Mesendoderm (in vitro differentiated cells): Measurements from ENCODE around the gene ANKRD39.

ENCODE experiments used
- DNase-seq: peaks from one replicate; pipeline ENCODE4 v3.0.0; 2013
- H2AK5ac ChIP-seq: 2 replicates; pipeline ENCODE4 v1.6.1; 2013; ENCODE audit warnings: low read length, inconsistent platforms
- H2BK120ac ChIP-seq: 2 replicates; pipeline ENCODE4 v1.6.1; 2013; ENCODE audit warnings: low read depth, mild to moderate bottlenecking, low read length, moderate library complexity, mixed read lengths
- H2BK15ac ChIP-seq: replicated peaks from 2 replicates; pipeline ENCODE4 v1.6.1; 2013; ENCODE audit warnings: low read depth, mild to moderate bottlenecking, moderate library complexity
- H2BK5ac ChIP-seq: 2 replicates; pipeline ENCODE4 v1.6.1; 2013; ENCODE audit warnings: low read length, inconsistent platforms
- H3K18ac ChIP-seq: 2 replicates; pipeline ENCODE4 v1.6.1; 2013; ENCODE audit warnings: mild to moderate bottlenecking, low read length, mixed read lengths
- H3K23ac ChIP-seq: one replicate; pipeline ENCODE4 v1.6.1; 2013; ENCODE audit warnings: low read length
- H3K27ac ChIP-seq: 2 replicates; pipeline ENCODE4 v1.5.1; 2013; ENCODE audit warnings: low read depth, mild to moderate bottlenecking, inconsistent platforms, low read length, moderate library complexity
- H3K27me3 ChIP-seq: 2 replicates; pipeline ENCODE4 v1.6.1; 2013; ENCODE audit warnings: low read length, control low read depth, mild to moderate bottlenecking, inconsistent platforms; ENCODE audit not compliant: insufficient read depth, poor library complexity
- H3K36me3 ChIP-seq: 2 replicates; pipeline ENCODE4 v1.6.1; 2013; ENCODE audit warnings: low read length, inconsistent platforms; ENCODE audit not compliant: control insufficient read depth, insufficient read depth
- H3K4ac ChIP-seq: one replicate; pipeline ENCODE4 v1.6.1; 2013; ENCODE audit warnings: low read depth, mild to moderate bottlenecking, low read length, moderate library complexity
- H3K4me1 ChIP-seq: 2 replicates; pipeline ENCODE4 v1.6.1; 2013; ENCODE audit warnings: low read depth, low read length, inconsistent platforms; ENCODE audit not compliant: control insufficient read depth
- H3K4me2 ChIP-seq: 2 replicates; pipeline ENCODE4 v1.6.1; 2013; ENCODE audit warnings: low read length
- H3K4me3 ChIP-seq: 2 replicates; pipeline ENCODE4 v1.5.1; 2013; ENCODE audit warnings: mild to moderate bottlenecking, low read length
- H3K56ac ChIP-seq: one replicate; pipeline ENCODE4 v1.6.1; 2013; ENCODE audit warnings: low read length
- H3K79me1 ChIP-seq: 2 replicates; pipeline ENCODE4 v1.6.1; 2013; ENCODE audit warnings: low read length, inconsistent platforms
- H3K79me2 ChIP-seq: 2 replicates; pipeline ENCODE4 v1.6.1; 2013; ENCODE audit warnings: mild to moderate bottlenecking, low read length; ENCODE audit not compliant: control insufficient read depth, insufficient read depth
- H3K9ac ChIP-seq: 2 replicates; pipeline ENCODE4 v1.6.1; 2013; ENCODE audit warnings: low read length, inconsistent platforms
- H4K5ac ChIP-seq: one replicate; pipeline ENCODE4 v1.6.1; 2013; ENCODE audit warnings: low read length
- H4K8ac ChIP-seq: one replicate; pipeline ENCODE4 v1.6.1; 2013; ENCODE audit warnings: low read depth, mild to moderate bottlenecking, control low read depth, low read length, moderate library complexity
- WGBS: extraction: QIAGEN DNeasy Blood & Tissue Kit; methylation state at CpG from one replicate; pipeline ENCODE4 v1.1.7; 2013; ENCODE audit warnings: low lambda C conversion rate, missing lambda C conversion rate; ENCODE audit not compliant: insufficient coverage; ENCODE audit errors: extremely low coverage; 5-methylcytosine and 5-hydroxymethylcytosine counted together

The ANKRD39 gene

GRCh38 chr2:96822786-96823185 lies 35.0 kb downstream of the ANKRD39 start:
- no peak for DNase-seq
- Histone ChIP-seq H2AK5ac (no peak overlapping the region), H3K9ac (no peak overlapping the region), H3K56ac (no peak overlapping the region), H3K23ac (no peak overlapping the region), H3K4me3 (no peak overlapping the region), H3K79me1 (peaks cover 23% of the 10 kb centered on the region), H4K8ac (no peak overlapping the region), H2BK120ac (no peak overlapping the region), H3K4ac (no peak overlapping the region), H2BK5ac (no peak overlapping the region), H3K4me1 (peaks cover 6% of the 10 kb centered on the region), H3K27ac (no peak overlapping the region), H3K36me3 (peaks cover 2% of the 10 kb centered on the region), H3K4me2 (no peak overlapping the region), H4K5ac (no peak overlapping the region), H3K79me2 (peaks cover 30% of the 10 kb centered on the region), H2BK15ac (no peak overlapping the region), H3K27me3 (no peaks in the 10 kb centered on the region), H3K18ac (no peak overlapping the region)
- no CpG with 5 or more reads among the region's 4 CpGs for WGBS

GRCh38 chr2:96821113-96821675 lies 36.6 kb downstream of the ANKRD39 start:
- Histone ChIP-seq H3K9ac (no peak overlapping the region), H3K4ac (no peak overlapping the region), H3K56ac (no peak overlapping the region), H3K4me1 (peaks cover 10% of the 10 kb centered on the region), H2BK5ac (no peak overlapping the region), H3K79me2 (peaks cover 37% of the 10 kb centered on the region), H2BK15ac (no peak overlapping the region), H3K36me3 (no peaks in the 10 kb centered on the region), H2AK5ac (no peak overlapping the region), H3K4me3 (no peak overlapping the region), H3K79me1 (peaks cover 24% of the 10 kb centered on the region), H4K5ac (no peak overlapping the region), H3K4me2 (no peak overlapping the region), H2BK120ac (no peak overlapping the region), H4K8ac (no peak overlapping the region), H3K27ac (no peak overlapping the region), H3K27me3 (no peaks in the 10 kb centered on the region), H3K18ac (no peak overlapping the region), H3K23ac (no peak overlapping the region)
- no CpG with 5 or more reads among the region's 11 CpGs for whole genome bisulfite sequencing
- no peak for DNase-seq

- no peak overlapping the region for H2AK5ac ChIP-seq
- H4K8ac ChIP-seq = no peak overlapping the region
- no peaks in the 10 kb centered on the region for H3K27me3 ChIP-seq
- H3K23ac ChIP-seq = no peak overlapping the region
- H3K4ac ChIP-seq = no peak overlapping the region
- DNase-seq = no peak
- no peak overlapping the region for H2BK15ac ChIP-seq
- WGBS = no CpG with 5 or more reads among the region's 12 CpGs
- H3K4me1 ChIP-seq = peaks cover 10% of the 10 kb centered on the region
- peaks cover 24% of the 10 kb centered on the region for H3K79me1 ChIP-seq
- H3K56ac ChIP-seq = no peak overlapping the region
- H3K4me2 ChIP-seq = no peak overlapping the region
- no peak overlapping the region for H3K18ac ChIP-seq
- no peak overlapping the region for H2BK5ac ChIP-seq
- no peak overlapping the region for H4K5ac ChIP-seq
- H3K27ac ChIP-seq = no peak overlapping the region
- no peak overlapping the region for H3K9ac ChIP-seq
- no peak overlapping the region for H3K4me3 ChIP-seq
- H3K79me2 ChIP-seq = peaks cover 37% of the 10 kb centered on the region
- no peak overlapping the region for H2BK120ac ChIP-seq
- H3K36me3 ChIP-seq = no peaks in the 10 kb centered on the region
These were observed 37.8 kb downstream of the ANKRD39 start for GRCh38 chr2:96819876-96820511.

- DNase-seq = peak; percentile 49
- Histone ChIP-seq H3K4me1 (peaks cover 10% of the 10 kb centered on the region), H3K18ac (no peak overlapping the region), H3K56ac (no peak overlapping the region), H3K4ac (no peak overlapping the region), H3K36me3 (no peaks in the 10 kb centered on the region), H2BK15ac (no peak overlapping the region), H2AK5ac (no peak overlapping the region), H3K27me3 (no peaks in the 10 kb centered on the region), H3K23ac (no peak overlapping the region), H3K4me2 (no peak overlapping the region), H3K9ac (no peak overlapping the region), H4K5ac (no peak overlapping the region), H2BK5ac (no peak overlapping the region), H3K79me1 (peaks cover 22% of the 10 kb centered on the region), H2BK120ac (no peak overlapping the region), H4K8ac (no peak overlapping the region), H3K27ac (no peak overlapping the region), H3K4me3 (no peak overlapping the region), H3K79me2 (peaks cover 35% of the 10 kb centered on the region)
- WGBS = no CpG with 5 or more reads among the region's 10 CpGs
These were observed 38.5 kb downstream of the ANKRD39 start for GRCh38 chr2:96819128-96819875.

- no peak overlapping the region for H3K18ac ChIP-seq
- no peak overlapping the region for H2BK5ac ChIP-seq
- no peak overlapping the region for H4K8ac ChIP-seq
- H2BK15ac ChIP-seq = no peak overlapping the region
- H3K9ac ChIP-seq = no peak overlapping the region
- H3K27me3 ChIP-seq = no peaks in the 10 kb centered on the region
- H3K36me3 ChIP-seq = no peaks in the 10 kb centered on the region
- H4K5ac ChIP-seq = no peak overlapping the region
- no peak overlapping the region for H3K4me2 ChIP-seq
- H3K4ac ChIP-seq = no peak overlapping the region
- H2BK120ac ChIP-seq = no peak overlapping the region
- H3K56ac ChIP-seq = no peak overlapping the region
- H3K23ac ChIP-seq = no peak overlapping the region
- peaks cover 10% of the 10 kb centered on the region for H3K4me1 ChIP-seq
- DNase-seq = no peak
- no peak overlapping the region for H3K4me3 ChIP-seq
- H2AK5ac ChIP-seq = no peak overlapping the region
- no peak overlapping the region for H3K27ac ChIP-seq
- H3K79me1 ChIP-seq = peaks cover 20% of the 10 kb centered on the region
- H3K79me2 ChIP-seq = peaks cover 35% of the 10 kb centered on the region
- no CpG with 5 or more reads among the region's 8 CpGs for WGBS
These were observed 39.9 kb downstream of the ANKRD39 start for GRCh38 chr2:96817882-96818281.
